Measurements from ENCODE around the gene CEP41. TPM values are rescaled to one million over a fixed set of nuclear protein-coding genes. Genes with fewer than 3 reads are reported as not detected.

Gene CEP41
- total RNA-seq, 2 donors from 2014 or later = 11.4 to 13.0 TPM

DNA sequence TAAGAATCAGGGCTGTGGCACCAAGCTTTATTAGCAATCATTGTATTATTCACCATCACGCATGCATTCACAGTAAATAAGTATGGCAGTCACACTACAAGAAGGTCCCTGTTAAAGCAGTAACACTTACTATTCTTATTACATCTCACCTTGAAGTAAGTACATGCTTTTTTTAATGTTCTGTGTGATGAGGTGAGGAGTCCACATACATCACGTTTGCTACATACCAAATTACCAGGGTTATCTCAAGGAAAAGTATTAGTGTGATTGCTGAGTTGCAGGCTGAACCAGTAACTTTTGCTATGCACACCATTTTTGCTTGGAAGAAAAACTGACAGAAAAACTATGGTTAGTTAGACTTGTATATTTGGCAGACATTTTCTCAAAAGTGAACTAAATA is 35.8 kb downstream of the CEP41 start:
- no peaks in the 10 kb centered on the region for H3K27me3 ChIP-seq (ENCODE audit: control insufficient read depth, insufficient read depth, low read length, poor library complexity, severe bottlenecking)
- no peaks in the 10 kb centered on the region for H3K36me3 ChIP-seq (ENCODE audit: control insufficient read depth, insufficient read depth, low read length)
- no peak for DNase-seq
- TF ChIP-seq, protein P1, sequence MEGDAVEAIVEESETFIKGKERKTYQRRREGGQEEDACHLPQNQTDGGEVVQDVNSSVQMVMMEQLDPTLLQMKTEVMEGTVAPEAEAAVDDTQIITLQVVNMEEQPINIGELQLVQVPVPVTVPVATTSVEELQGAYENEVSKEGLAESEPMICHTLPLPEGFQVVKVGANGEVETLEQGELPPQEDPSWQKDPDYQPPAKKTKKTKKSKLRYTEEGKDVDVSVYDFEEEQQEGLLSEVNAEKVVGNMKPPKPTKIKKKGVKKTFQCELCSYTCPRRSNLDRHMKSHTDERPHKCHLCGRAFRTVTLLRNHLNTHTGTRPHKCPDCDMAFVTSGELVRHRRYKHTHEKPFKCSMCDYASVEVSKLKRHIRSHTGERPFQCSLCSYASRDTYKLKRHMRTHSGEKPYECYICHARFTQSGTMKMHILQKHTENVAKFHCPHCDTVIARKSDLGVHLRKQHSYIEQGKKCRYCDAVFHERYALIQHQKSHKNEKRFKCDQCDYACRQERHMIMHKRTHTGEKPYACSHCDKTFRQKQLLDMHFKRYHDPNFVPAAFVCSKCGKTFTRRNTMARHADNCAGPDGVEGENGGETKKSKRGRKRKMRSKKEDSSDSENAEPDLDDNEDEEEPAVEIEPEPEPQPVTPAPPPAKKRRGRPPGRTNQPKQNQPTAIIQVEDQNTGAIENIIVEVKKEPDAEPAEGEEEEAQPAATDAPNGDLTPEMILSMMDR (conservative IDR thresholded peaks at IDR 0.05) = no peak
- Mint-ChIP-seq H3K36me3 (ENCODE audit: low read depth) (peaks cover 2% of the 10 kb centered on the region), H3K27ac (no peak overlapping the region), H3K9me3 (no peaks in the 10 kb centered on the region), H3K4me3 (no peak overlapping the region), H3K4me1 (no peaks in the 10 kb centered on the region), H3K27me3 (ENCODE audit: insufficient read depth) (no peaks in the 10 kb centered on the region)
- H3K27ac ChIP-seq (ENCODE audit: low read depth, low read length) = no peak overlapping the region
- no peaks in the 10 kb centered on the region for H3K4me1 ChIP-seq (ENCODE audit: control insufficient read depth, insufficient read depth, low read length)
- H3K9me3 ChIP-seq (ENCODE audit: control insufficient read depth, low read length) = no peaks in the 10 kb centered on the region
- H3K4me3 ChIP-seq (ENCODE audit: low read length) = no peak overlapping the region
- no peak overlapping the region for H3K9ac ChIP-seq (ENCODE audit: extremely low read depth, low read length, poor library complexity, severe bottlenecking)
- WGBS, 2 experiments (ENCODE audit: insufficient coverage in 1 of 2, insufficient read length in 1 of 2) = 96 to 100% methylated on average over 1 to 2 of the region's 2 CpGs

GRCh38 chr7:130401578-130401977 is 39.2 kb downstream of the CEP41 start:
- H3K36me3 Mint-ChIP-seq (ENCODE audit: low read depth) = no peaks in the 10 kb centered on the region
- Histone ChIP-seq H3K9me3 (ENCODE audit: control insufficient read depth, low read length) (no peaks in the 10 kb centered on the region), H3K4me1 (ENCODE audit: control insufficient read depth, insufficient read depth, low read length) (no peaks in the 10 kb centered on the region), H3K4me3 (ENCODE audit: low read length) (no peak overlapping the region), H3K36me3 (ENCODE audit: control insufficient read depth, insufficient read depth, low read length) (no peaks in the 10 kb centered on the region), H3K9ac (ENCODE audit: extremely low read depth, low read length, poor library complexity, severe bottlenecking) (no peak overlapping the region), H3K27ac (ENCODE audit: low read depth, low read length) (no peak overlapping the region), H3K27me3 (ENCODE audit: control insufficient read depth, insufficient read depth, low read length, poor library complexity, severe bottlenecking) (no peaks in the 10 kb centered on the region)
- 85 to 93% methylated on average over 2 to 3 of the region's 3 CpGs for WGBS, 2 experiments (ENCODE audit: insufficient coverage in 1 of 2, insufficient read length in 1 of 2)
- H3K4me1 Mint-ChIP-seq = no peaks in the 10 kb centered on the region
- no peak overlapping the region for H3K27ac Mint-ChIP-seq
- TF ChIP-seq, protein P1 (conservative IDR thresholded peaks at IDR 0.05) = no peak
- H3K27me3 Mint-ChIP-seq (ENCODE audit: insufficient read depth) = no peaks in the 10 kb centered on the region
- DNase-seq = no peak
- H3K4me3 Mint-ChIP-seq = no peak overlapping the region
- H3K9me3 Mint-ChIP-seq = no peaks in the 10 kb centered on the region

DNA sequence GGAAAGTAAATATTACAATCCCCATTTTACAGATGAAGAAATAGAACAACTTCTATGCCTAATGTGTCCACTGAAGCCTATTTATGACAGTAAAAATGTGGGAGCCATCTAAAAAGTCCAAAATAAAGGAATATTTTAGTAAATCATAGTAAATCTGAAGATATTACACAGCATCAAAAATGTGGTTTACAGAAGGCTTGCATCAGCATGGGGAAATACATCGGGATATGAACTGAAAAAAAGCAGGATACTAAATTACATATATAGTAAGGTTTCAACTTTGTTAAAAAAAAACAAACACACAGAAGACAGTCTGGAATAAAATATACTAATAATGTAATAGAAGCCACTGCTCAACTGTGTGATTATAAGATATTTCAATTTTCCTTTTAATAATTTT is 39.7 kb downstream of the CEP41 start:
- no peak overlapping the region for H3K27ac ChIP-seq (ENCODE audit: low read depth, low read length)
- TF ChIP-seq, protein P1 (conservative IDR thresholded peaks at IDR 0.05) = no peak
- Mint-ChIP-seq H3K4me1 (no peaks in the 10 kb centered on the region), H3K4me3 (no peak overlapping the region), H3K9me3 (no peaks in the 10 kb centered on the region), H3K36me3 (ENCODE audit: low read depth) (no peaks in the 10 kb centered on the region), H3K27ac (no peak overlapping the region), H3K27me3 (ENCODE audit: insufficient read depth) (no peaks in the 10 kb centered on the region)
- no peak overlapping the region for H3K4me3 ChIP-seq (ENCODE audit: low read length)
- DNase-seq = no peak
- H3K9me3 ChIP-seq (ENCODE audit: control insufficient read depth, low read length) = no peaks in the 10 kb centered on the region
- no peaks in the 10 kb centered on the region for H3K36me3 ChIP-seq (ENCODE audit: control insufficient read depth, insufficient read depth, low read length)
- no peak overlapping the region for H3K9ac ChIP-seq (ENCODE audit: extremely low read depth, low read length, poor library complexity, severe bottlenecking)
- no peaks in the 10 kb centered on the region for H3K4me1 ChIP-seq (ENCODE audit: control insufficient read depth, insufficient read depth, low read length)
- H3K27me3 ChIP-seq (ENCODE audit: control insufficient read depth, insufficient read depth, low read length, poor library complexity, severe bottlenecking) = no peaks in the 10 kb centered on the region
- no CpG with 5 or more reads among the region's 1 CpG for WGBS, 2 experiments (ENCODE audit: insufficient coverage in 1 of 2, insufficient read length in 1 of 2)

All from endodermal cell (in vitro differentiated cells).